DND-41 (cell line): ENCODE measurements around the gene DCAF8.

ENCODE experiments used
- ATAC-seq: fragments of 200-7000 bp; cut with Tn5 transposase; 3 replicates; pipeline ENCODE4 v1.9.1; 2021; ENCODE audit warnings: low read depth; ENCODE audit not compliant: insufficient read depth
- DNase-seq: peaks from one replicate; pipeline ENCODE4 v3.0.0-alpha.2; 2020
- H2AFZ ChIP-seq: 2 replicates; pipeline ENCODE4 v1.6.0; 2012; ENCODE audit warnings: low read depth, low read length
- H3K27ac ChIP-seq: 2 replicates; pipeline ENCODE4 v1.5.1; 2012; ENCODE audit warnings: low read length, inconsistent platforms
- H3K27me3 ChIP-seq: fragments of 200-600 bp; sonication (generic); 2 replicates; pipeline ENCODE4 v1.6.0; 2012; ENCODE audit warnings: low read length, mild to moderate bottlenecking, inconsistent platforms; ENCODE audit not compliant: insufficient read depth, poor library complexity
- H3K36me3 ChIP-seq: 2 replicates; pipeline ENCODE4 v1.5.1; 2012; ENCODE audit warnings: low read length, inconsistent platforms; ENCODE audit not compliant: insufficient read depth
- H3K4me1 ChIP-seq: 2 replicates; pipeline ENCODE4 v1.5.1; 2012; ENCODE audit warnings: mild to moderate bottlenecking, low read length; ENCODE audit not compliant: insufficient read depth
- H3K4me2 ChIP-seq: 2 replicates; pipeline ENCODE4 v1.6.0; 2012; ENCODE audit warnings: mild to moderate bottlenecking, moderate library complexity, low read length, inconsistent platforms; ENCODE audit not compliant: insufficient read depth
- H3K4me3 ChIP-seq, 2 experiments: fragments of 200-600 bp in 1 of 2; shearing (Covaris generic) in 1 of 2; 2 replicates each; pipeline ENCODE4 v1.5.1; 2012 to 2016; ENCODE audit warnings: inconsistent platforms in 2 of 2, low read length in 2 of 2, mild to moderate bottlenecking in 2 of 2, low read depth in 1 of 2, moderate library complexity in 1 of 2
- H3K79me2 ChIP-seq: 2 replicates; pipeline ENCODE4 v1.6.0; 2012; ENCODE audit warnings: low read length, inconsistent platforms; ENCODE audit not compliant: insufficient read depth
- H3K9ac ChIP-seq: 2 replicates; pipeline ENCODE4 v1.6.0; 2012; ENCODE audit warnings: low read depth, mild to moderate bottlenecking, inconsistent platforms, low read length, moderate library complexity
- H3K9me3 ChIP-seq: 2 replicates; pipeline ENCODE4 v1.5.1; 2012; ENCODE audit warnings: low read length, moderate library complexity, mild to moderate bottlenecking, inconsistent platforms; ENCODE audit not compliant: insufficient read depth, severe bottlenecking
- H4K20me1 ChIP-seq: 2 replicates; pipeline ENCODE4 v1.6.0; 2012; ENCODE audit warnings: low read length; ENCODE audit not compliant: insufficient read depth
- EZH2 ChIP-seq: IDR thresholded peaks from 3 replicates; pipeline ENCODE4 v1.6.1; 2012; ENCODE audit warnings: borderline replicate concordance, low read depth, mild to moderate bottlenecking, moderate library complexity, low read length, inconsistent platforms; ENCODE audit not compliant: severe bottlenecking
- TF ChIP-seq, protein P1 (sequence below): IDR thresholded peaks from 2 replicates; pipeline ENCODE4 v1.5.1; 2012; ENCODE audit warnings: borderline replicate concordance, low read length, moderate library complexity, mild to moderate bottlenecking; ENCODE audit not compliant: poor library complexity, severe bottlenecking; ENCODE audit errors: extremely low read depth

The DCAF8 gene

GRCh38 chr1:160227034-160227433 lies 35.3 kb downstream of the DCAF8 start:
- no peaks in the 10 kb centered on the region for H4K20me1 ChIP-seq
- H3K27ac ChIP-seq: no peak overlapping the region
- DNase-seq (no peak), ATAC-seq (no peak)
- peaks cover 99% of the 10 kb centered on the region for H3K36me3 ChIP-seq
- H3K9ac ChIP-seq: no peak overlapping the region
- no peak overlapping the region for H3K4me3 ChIP-seq
- no peaks in the 10 kb centered on the region for H3K4me1 ChIP-seq
- H3K79me2 ChIP-seq: no peaks in the 10 kb centered on the region
- no peak overlapping the region for H2AFZ ChIP-seq
- H3K9me3 ChIP-seq: no peaks in the 10 kb centered on the region
- TF ChIP-seq, protein P1, sequence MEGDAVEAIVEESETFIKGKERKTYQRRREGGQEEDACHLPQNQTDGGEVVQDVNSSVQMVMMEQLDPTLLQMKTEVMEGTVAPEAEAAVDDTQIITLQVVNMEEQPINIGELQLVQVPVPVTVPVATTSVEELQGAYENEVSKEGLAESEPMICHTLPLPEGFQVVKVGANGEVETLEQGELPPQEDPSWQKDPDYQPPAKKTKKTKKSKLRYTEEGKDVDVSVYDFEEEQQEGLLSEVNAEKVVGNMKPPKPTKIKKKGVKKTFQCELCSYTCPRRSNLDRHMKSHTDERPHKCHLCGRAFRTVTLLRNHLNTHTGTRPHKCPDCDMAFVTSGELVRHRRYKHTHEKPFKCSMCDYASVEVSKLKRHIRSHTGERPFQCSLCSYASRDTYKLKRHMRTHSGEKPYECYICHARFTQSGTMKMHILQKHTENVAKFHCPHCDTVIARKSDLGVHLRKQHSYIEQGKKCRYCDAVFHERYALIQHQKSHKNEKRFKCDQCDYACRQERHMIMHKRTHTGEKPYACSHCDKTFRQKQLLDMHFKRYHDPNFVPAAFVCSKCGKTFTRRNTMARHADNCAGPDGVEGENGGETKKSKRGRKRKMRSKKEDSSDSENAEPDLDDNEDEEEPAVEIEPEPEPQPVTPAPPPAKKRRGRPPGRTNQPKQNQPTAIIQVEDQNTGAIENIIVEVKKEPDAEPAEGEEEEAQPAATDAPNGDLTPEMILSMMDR: no peak
- TF ChIP-seq EZH2: no peak
- no peaks in the 10 kb centered on the region for H3K27me3 ChIP-seq
- no peak overlapping the region for H3K4me2 ChIP-seq

- no peak overlapping the region for H2AFZ ChIP-seq
- no peaks in the 10 kb centered on the region for H3K4me1 ChIP-seq
- no peak overlapping the region for H3K4me2 ChIP-seq
- no peaks in the 10 kb centered on the region for H3K9me3 ChIP-seq
- no peak overlapping the region for H3K27ac ChIP-seq
- no peaks in the 10 kb centered on the region for H3K79me2 ChIP-seq
- ATAC-seq (no peak), DNase-seq (no peak)
- no peak overlapping the region for H3K9ac ChIP-seq
- no peak for TF ChIP-seq EZH2
- TF ChIP-seq, protein P1: no peak
- H3K27me3 ChIP-seq: no peaks in the 10 kb centered on the region
- H4K20me1 ChIP-seq: no peaks in the 10 kb centered on the region
- H3K4me3 ChIP-seq: no peak overlapping the region
- peaks cover 99% of the 10 kb centered on the region for H3K36me3 ChIP-seq
Observed at GRCh38 chr1:160226623-160227022, 35.7 kb downstream of the DCAF8 start.

GRCh38 chr1:160225345-160225744 lies 37.0 kb downstream of the DCAF8 start:
- no peak overlapping the region for H3K9ac ChIP-seq

More at GRCh38 chr1:160225345-160225744, 37.0 kb downstream of the DCAF8 start:
- Histone ChIP-seq H3K4me3 (no peak overlapping the region), H3K36me3 (peaks cover 99% of the 10 kb centered on the region), H3K79me2 (no peaks in the 10 kb centered on the region), H3K27me3 (no peaks in the 10 kb centered on the region), H3K4me2 (no peak overlapping the region), H2AFZ (no peak overlapping the region), H3K27ac (no peak overlapping the region), H4K20me1 (no peaks in the 10 kb centered on the region), H3K9me3 (no peaks in the 10 kb centered on the region), H3K4me1 (no peaks in the 10 kb centered on the region)
- TF ChIP-seq, protein P1: no peak
- TF ChIP-seq EZH2: no peak
- no peak for ATAC-seq
- DNase-seq: no peak
